DND-41 (cell line): Measurements from ENCODE around the gene GPC1.

Experiments used
- EZH2 ChIP-seq: IDR thresholded peaks from 3 replicates; pipeline ENCODE4 v1.6.1; 2012; ENCODE audit warnings: borderline replicate concordance, low read depth, mild to moderate bottlenecking, moderate library complexity, low read length, inconsistent platforms; ENCODE audit not compliant: severe bottlenecking
- TF ChIP-seq, protein P1 (sequence below): IDR thresholded peaks from 2 replicates; pipeline ENCODE4 v1.5.1; 2012; ENCODE audit warnings: borderline replicate concordance, low read length, moderate library complexity, mild to moderate bottlenecking; ENCODE audit not compliant: poor library complexity, severe bottlenecking; ENCODE audit errors: extremely low read depth

DNA sequence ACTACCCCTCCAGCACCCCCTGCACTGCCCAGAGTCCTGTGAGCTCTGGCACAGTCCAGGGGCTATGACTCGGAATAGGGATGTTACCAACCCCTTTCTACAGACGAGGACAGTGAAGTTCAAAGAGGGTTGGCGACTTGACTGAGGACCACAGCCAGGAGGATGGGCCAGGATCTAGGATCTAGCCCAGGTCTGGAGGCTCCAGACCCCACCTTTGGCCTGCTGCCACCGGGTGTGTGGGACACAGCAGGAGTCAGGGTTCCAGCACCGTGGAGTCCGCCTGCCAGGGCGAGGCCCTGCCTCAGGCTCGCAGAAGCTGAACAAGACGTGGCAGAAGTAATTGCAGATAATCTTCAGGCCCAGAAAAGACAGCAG is 37.9 kb upstream of the GPC1 start:
- TF ChIP-seq, protein P1, sequence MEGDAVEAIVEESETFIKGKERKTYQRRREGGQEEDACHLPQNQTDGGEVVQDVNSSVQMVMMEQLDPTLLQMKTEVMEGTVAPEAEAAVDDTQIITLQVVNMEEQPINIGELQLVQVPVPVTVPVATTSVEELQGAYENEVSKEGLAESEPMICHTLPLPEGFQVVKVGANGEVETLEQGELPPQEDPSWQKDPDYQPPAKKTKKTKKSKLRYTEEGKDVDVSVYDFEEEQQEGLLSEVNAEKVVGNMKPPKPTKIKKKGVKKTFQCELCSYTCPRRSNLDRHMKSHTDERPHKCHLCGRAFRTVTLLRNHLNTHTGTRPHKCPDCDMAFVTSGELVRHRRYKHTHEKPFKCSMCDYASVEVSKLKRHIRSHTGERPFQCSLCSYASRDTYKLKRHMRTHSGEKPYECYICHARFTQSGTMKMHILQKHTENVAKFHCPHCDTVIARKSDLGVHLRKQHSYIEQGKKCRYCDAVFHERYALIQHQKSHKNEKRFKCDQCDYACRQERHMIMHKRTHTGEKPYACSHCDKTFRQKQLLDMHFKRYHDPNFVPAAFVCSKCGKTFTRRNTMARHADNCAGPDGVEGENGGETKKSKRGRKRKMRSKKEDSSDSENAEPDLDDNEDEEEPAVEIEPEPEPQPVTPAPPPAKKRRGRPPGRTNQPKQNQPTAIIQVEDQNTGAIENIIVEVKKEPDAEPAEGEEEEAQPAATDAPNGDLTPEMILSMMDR, result no peak
- TF ChIP-seq EZH2, result no peak
